Measurements from ENCODE around the gene MCRS1.
A peak's percentile ranks its signal among the peaks of the same experiment; 100 is the strongest.

The MCRS1 gene

GRCh38 chr12:49565406-49566265, 2.3 kb downstream of the MCRS1 start:
- Histone ChIP-seq H4K20me1 (ENCODE audit: insufficient read depth, low read length, poor library complexity, severe bottlenecking) (peaks cover 24% of the 10 kb centered on the region), H3K27me3 (ENCODE audit: insufficient read depth, low read length, poor library complexity, severe bottlenecking) (no peaks in the 10 kb centered on the region), H3K79me2 (ENCODE audit: insufficient read depth, low read length) (peaks cover 53% of the 10 kb centered on the region), H3K9ac (ENCODE audit: low read depth, low read length, poor library complexity, severe bottlenecking) (peak overlapping the region; percentile 97), H3K9me3 (ENCODE audit: insufficient read depth, low read depth, low read length) (no peaks in the 10 kb centered on the region), H3K36me3 (ENCODE audit: insufficient read depth, low read length) (peaks cover 22% of the 10 kb centered on the region), H3K4me1 (ENCODE audit: insufficient read depth, low read length, poor library complexity, severe bottlenecking) (peaks cover 49% of the 10 kb centered on the region), H3K9me2 (replicated peaks; ENCODE audit: low read depth, low read length) (no peaks in the 10 kb centered on the region), H3K4me3 (ENCODE audit: low read length, poor library complexity, severe bottlenecking) (peak overlapping the region; percentile 100), H3K4me2 (ENCODE audit: low read depth, low read length, poor library complexity, severe bottlenecking) (peak overlapping the region; percentile 100), H2AFZ (ENCODE audit: low read length) (no peak overlapping the region), H3F3A (ENCODE audit: low read depth) (no peaks in the 10 kb centered on the region)
- no peak; the same call in 1 of the 2 replicates for TF ChIP-seq CTCF (conservative IDR thresholded peaks at IDR 0.05; ENCODE audit: low read length)
- TF ChIP-seq EZH2phosphoT487 (IDR thresholded peaks at IDR 0.05; ENCODE audit: borderline replicate concordance): no peak

DNA sequence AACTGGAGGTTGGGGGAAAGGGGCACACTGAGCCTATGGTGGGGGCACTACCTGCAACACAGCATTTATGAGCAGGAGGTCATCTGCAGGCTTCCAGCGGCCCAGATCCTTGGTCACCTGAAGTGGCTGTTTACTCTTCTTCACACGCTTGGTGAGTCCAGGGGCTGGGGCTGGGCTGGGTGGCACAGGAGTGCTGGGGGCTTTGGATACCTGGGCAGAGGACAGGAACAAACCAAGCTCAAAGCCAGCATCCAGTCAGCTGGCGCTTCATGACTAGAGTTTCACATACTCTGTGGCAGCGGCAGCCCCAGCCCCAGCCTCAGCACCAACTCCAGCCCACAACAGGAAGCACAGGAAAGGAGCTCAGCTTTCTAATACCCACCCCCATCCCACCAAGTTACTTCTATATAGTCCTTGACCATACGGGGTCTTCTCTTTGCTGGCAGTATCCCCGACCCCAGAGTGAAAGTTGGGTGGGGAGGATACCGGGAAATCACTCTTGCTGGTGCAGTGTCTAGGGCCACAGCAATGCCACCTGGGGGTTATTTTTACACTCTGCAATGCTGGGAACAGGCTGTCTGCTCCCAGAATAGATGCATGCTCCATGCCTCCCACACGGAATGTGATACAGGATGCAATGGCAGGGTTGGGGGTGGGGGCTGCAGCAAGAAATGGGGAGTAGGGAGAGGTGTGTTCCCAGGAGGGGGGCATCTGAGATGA, 3.1 kb downstream of the MCRS1 start:
- Histone ChIP-seq H3K9me2 (replicated peaks; ENCODE audit: low read depth, low read length) (no peaks in the 10 kb centered on the region), H3K9ac (ENCODE audit: low read depth, low read length, poor library complexity, severe bottlenecking) (peak overlapping the region; percentile 97), H3K4me1 (ENCODE audit: insufficient read depth, low read length, poor library complexity, severe bottlenecking) (peaks cover 44% of the 10 kb centered on the region), H3K36me3 (ENCODE audit: insufficient read depth, low read length) (peaks cover 29% of the 10 kb centered on the region), H3K4me3 (ENCODE audit: low read length, poor library complexity, severe bottlenecking) (peak overlapping the region; percentile 100), H3F3A (ENCODE audit: low read depth) (no peaks in the 10 kb centered on the region), H3K4me2 (ENCODE audit: low read depth, low read length, poor library complexity, severe bottlenecking) (peak overlapping the region; percentile 100), H3K9me3 (ENCODE audit: insufficient read depth, low read depth, low read length) (no peaks in the 10 kb centered on the region), H4K20me1 (ENCODE audit: insufficient read depth, low read length, poor library complexity, severe bottlenecking) (peaks cover 24% of the 10 kb centered on the region), H2AFZ (ENCODE audit: low read length) (no peak overlapping the region), H3K79me2 (ENCODE audit: insufficient read depth, low read length) (peaks cover 46% of the 10 kb centered on the region), H3K27me3 (ENCODE audit: insufficient read depth, low read length, poor library complexity, severe bottlenecking) (no peaks in the 10 kb centered on the region)
- TF ChIP-seq EZH2phosphoT487 (IDR thresholded peaks at IDR 0.05; ENCODE audit: borderline replicate concordance): no peak
- no peak; the same call in 1 of the 2 replicates for TF ChIP-seq CTCF (conservative IDR thresholded peaks at IDR 0.05; ENCODE audit: low read length)

GRCh38 chr12:49563951-49564685, 3.8 kb downstream of the MCRS1 start:
- no peaks in the 10 kb centered on the region for H3K27me3 ChIP-seq (ENCODE audit: insufficient read depth, low read length, poor library complexity, severe bottlenecking)
- peaks cover 36% of the 10 kb centered on the region for H3K36me3 ChIP-seq (ENCODE audit: insufficient read depth, low read length)
- H3K79me2 ChIP-seq (ENCODE audit: insufficient read depth, low read length): peaks cover 45% of the 10 kb centered on the region
- peaks cover 24% of the 10 kb centered on the region for H4K20me1 ChIP-seq (ENCODE audit: insufficient read depth, low read length, poor library complexity, severe bottlenecking)
- TF ChIP-seq EZH2phosphoT487 (IDR thresholded peaks at IDR 0.05; ENCODE audit: borderline replicate concordance) (no peak), CTCF (conservative IDR thresholded peaks at IDR 0.05; ENCODE audit: low read length) (no peak)
- no peaks in the 10 kb centered on the region for H3K9me3 ChIP-seq (ENCODE audit: insufficient read depth, low read depth, low read length)
- H2AFZ ChIP-seq (ENCODE audit: low read length): no peak overlapping the region
- H3K9me2 ChIP-seq (replicated peaks; ENCODE audit: low read depth, low read length): no peaks in the 10 kb centered on the region
- H3K9ac ChIP-seq (ENCODE audit: low read depth, low read length, poor library complexity, severe bottlenecking): peak overlapping the region; percentile 97
- peak overlapping the region; percentile 100 for H3K4me3 ChIP-seq (ENCODE audit: low read length, poor library complexity, severe bottlenecking)
- no peaks in the 10 kb centered on the region for H3F3A ChIP-seq (ENCODE audit: low read depth)
- H3K4me1 ChIP-seq (ENCODE audit: insufficient read depth, low read length, poor library complexity, severe bottlenecking): peaks cover 44% of the 10 kb centered on the region
- H3K4me2 ChIP-seq (ENCODE audit: low read depth, low read length, poor library complexity, severe bottlenecking): peak overlapping the region; percentile 100

Measured in Loucy (cell line).